HG03045 (cell line): ENCODE measurements around the gene CECR2.

ENCODE experiments used
- ATAC-seq: cut with Tn5 transposase; IDR thresholded peaks from one replicate; pipeline ENCODE4 v1.9.1; 2021; ENCODE audit warnings: mild to moderate bottlenecking, moderate library complexity; ENCODE audit not compliant: unreplicated experiment

Gene CECR2

DNA sequence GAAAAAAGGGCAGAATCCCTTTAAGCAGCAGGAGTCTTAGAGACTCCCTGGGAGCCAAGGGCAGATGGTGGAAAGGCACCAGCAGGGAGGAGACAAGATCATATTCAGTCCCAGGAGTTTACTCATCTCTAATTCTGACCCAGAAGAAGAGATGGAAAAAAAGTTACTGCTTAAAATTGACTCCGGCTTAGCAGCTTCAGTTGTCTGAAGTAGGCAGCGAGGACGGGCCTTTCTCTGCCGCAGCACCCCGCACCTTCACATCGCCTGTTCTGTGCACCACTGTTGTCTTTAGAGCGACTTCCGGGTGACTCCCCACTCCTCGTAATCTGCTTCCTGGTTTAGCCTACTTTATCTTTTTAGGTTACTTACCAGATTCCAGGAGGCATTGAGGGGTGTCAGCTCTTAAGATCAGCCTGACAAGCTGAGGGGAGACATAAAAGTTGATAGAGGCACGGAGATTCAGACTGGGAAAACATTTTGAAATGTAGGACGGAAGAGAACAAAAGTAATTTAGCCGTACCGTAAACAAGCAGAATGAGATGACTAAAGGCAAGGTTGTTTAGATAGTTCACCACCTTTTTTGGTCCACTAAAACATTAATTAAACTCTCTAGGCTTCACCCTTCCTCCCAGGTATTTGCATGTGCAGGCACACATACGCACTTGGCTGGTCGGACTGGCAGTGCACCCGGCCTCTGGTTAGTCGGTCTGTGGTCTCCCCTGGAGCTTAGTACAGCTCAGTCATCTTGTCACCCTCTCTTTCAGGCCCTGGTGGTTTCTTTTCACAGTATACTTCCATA is 74.3 kb downstream of the CECR2 start:
- no peak for ATAC-seq

DNA sequence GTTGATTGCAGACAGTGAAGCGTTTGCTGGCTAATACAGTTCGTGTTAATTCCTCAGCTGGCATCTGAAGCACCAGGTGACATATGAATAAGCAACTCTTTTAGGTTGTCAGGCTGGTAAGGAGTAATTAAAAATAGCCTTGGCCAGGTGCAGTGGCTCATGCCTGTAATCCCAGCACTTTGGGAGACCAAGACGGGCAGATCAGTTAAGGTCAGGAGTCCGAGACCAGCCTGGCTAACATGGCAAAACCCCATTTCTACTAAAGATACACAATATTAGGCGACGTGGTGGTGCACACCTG is 74.9 kb downstream of the CECR2 start:
- ATAC-seq, result no peak

DNA sequence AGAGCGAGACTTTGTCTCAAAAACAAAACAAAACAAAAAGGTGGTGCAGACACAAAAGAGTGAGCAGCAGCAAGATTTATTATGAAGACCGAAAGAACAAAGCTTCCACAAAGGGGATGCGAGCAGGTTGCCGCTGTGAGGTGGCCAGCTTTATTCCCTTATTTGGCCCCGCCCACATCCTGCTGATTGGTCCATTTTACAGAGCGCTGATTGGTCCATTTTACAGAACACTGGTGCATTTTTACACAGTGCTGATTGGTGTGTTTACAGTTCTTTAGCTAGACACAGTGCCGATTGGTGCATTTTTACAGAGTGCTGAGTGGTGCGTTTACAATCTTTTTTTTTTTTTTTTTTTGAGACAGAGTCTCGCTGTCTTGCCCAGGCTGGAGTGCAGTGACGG is 77.4 kb downstream of the CECR2 start:
- ATAC-seq, result no peak

DNA sequence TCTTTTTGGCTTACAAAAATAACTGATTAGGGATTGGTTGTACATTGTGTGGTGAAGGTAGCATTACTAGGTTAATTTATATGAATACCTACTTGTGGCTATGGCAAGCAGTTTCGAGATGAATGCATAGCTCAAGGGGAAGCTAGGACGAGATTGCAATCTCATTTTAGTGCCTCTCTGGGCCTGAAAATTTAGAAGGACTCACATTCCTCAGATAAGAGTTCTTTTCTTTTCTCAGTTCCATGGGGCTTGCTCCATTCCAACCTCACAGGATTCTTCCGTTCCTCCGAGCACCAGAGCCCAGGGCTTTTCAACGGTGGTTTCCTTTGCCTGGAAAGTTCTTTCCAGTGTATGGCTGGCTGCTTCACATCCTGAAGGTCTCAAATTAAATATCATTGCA is 82.1 kb downstream of the CECR2 start:
- no peak for ATAC-seq

DNA sequence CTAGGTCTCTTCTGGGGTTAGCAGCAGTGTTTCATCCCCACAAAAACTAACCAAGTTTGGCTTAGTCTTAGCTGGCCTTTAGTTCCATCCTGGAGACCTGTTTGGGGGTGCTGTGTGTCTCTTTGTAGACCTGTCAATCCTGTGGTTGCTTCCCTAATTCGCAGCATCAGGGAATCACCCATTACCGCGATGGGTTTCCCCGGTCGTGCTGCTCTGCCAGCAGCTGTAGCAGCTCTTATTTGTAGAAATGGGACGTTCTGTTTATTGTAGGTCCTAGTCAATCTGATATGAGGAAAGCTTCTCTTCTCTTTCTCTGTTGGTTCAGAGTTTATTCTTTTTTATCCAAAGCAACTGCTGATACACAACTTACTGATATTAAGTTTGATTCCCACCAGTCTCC is 91.6 kb downstream of the CECR2 start:
- no peak for ATAC-seq

DNA sequence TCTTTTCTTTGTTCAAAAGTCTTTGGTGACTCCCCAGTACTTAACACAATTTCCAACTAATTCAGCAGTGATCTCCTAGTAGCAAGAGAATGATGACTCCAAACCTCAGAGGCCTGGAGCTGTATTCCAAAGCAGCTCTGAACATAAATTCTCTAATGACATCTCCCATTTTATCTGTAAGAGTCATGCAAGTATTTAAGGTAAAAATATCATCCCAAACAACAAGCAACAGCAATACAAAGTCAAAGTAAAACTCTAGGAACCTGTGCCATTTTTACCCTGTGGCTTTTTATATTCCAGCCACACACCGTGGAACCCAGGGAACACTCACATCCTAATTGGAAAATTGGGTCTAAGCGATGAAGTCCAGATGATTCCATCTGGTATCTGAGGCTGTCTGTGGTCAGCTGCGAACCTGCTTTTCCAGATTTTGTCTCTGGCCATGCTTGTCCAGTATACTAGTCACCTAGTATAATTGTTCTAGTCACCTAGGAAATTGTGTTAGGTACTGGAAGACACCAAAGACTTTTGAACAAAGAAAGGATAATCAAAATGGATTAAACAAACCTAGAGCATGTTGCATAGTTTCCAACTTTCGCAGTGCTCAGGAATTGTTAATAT is 101.7 kb downstream of the CECR2 start:
- ATAC-seq, result no peak

DNA sequence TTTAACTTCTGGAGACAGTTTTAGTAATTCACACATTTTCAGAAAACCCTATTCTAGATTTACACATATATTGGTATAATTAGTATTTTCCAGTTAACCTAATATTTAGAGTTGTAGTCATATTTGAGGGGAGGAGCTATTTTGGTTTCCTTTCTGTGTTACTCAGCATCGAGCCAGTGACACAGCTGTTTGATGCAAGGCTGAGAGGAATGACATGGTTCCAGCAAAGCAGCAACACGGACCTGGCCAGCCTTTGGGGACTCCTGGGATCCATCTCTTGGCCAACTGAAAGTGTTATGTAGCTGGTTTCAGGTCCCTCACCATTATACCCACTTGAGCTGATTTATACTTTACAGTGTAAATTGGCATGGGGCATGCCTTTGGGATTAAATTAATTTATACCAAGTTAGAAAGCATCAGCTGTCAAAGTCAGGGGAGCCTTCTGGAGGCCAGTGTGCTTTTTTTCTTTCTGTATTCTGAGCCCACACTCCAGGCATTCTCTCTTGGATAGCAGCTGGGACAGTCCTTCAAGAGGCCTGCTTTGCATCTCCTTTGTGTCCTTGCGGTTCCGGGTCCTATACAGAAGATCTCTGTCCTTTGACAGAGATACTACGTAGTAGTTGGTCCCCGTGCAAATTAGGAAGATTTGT is 102.8 kb downstream of the CECR2 start:
- ATAC-seq, result no peak

DNA sequence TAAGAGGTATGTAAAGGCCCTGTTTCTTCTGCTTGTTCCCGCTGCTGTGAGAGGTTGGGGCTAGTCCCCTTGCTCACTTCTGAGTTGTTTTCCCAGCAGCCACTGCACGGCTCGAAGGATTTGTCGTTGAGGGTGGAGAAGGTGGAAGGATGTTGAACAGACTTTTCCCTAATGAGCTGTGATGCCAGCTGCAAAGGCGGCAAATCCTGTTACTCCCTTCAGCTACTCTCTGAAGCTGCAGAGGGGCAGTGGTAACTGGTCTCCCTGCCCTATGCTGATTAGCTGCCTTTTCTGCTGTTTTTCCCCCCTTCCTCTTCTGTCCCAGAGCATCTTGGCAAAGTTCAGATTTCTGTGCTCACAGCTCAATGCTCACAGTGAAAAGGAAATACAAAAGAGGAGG is 103.7 kb downstream of the CECR2 start:
- ATAC-seq, result no peak

DNA sequence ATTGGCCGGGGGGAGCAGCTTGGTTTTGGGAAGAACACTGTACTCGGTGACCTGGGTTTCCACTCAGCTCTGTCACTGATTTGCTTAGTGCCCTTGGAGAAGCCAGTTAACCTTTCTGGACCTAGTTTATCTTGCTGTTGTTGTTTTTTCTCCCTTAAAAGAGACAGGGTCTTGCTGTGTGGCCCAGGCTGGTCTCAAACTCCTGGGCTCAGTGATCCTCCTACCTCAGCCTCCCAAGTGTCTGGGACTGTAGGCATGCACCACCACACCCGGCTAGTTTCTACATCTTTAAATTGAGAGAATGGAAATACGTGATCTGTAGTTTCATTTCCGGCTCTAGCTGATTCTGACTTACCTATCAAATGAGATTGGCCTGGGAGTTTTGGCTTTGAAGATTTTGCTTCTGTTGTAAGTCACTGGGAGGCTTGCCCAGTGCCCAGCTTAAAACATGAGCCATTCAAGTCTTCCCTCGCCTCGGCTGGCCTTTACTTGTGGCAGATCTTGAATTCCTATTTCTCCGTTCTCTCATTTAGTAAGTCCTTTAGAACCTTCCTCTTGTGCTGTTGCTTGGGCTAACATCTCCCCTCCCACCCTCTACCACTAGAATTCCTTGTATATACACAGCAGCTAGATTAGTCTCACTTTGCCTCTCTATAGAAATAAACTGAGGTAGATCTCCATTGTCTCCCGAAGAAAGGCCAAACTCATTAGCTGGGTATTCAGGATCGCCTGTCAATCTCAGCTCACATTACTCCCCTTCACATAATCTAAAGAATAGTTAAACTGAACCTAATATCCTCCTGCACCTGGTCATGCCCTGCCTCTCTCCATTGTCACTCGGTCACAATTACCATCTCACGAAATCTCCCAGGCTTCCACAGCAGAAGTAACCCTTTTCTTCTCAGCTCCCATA is 106.3 kb downstream of the CECR2 start:
- no peak for ATAC-seq

DNA sequence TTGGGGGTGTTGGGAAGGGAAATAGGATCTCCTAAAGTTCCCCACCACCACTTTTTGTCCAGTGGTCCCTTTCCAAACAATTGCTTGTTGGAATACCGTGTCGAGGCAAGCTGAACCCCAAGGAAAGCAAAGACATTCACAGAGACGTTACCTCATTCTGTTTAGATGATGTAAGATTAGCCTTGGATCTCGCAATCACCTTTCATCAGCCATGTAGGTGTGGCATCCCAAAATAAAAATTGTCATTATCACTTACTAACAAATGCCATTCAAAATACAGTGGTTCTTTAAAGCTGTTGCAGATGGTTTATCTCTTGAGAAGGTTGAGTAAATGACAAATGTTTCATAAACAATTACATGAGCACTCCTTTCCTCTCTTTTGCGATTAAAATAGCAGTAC is 107.6 kb downstream of the CECR2 start:
- ATAC-seq, result no peak

DNA sequence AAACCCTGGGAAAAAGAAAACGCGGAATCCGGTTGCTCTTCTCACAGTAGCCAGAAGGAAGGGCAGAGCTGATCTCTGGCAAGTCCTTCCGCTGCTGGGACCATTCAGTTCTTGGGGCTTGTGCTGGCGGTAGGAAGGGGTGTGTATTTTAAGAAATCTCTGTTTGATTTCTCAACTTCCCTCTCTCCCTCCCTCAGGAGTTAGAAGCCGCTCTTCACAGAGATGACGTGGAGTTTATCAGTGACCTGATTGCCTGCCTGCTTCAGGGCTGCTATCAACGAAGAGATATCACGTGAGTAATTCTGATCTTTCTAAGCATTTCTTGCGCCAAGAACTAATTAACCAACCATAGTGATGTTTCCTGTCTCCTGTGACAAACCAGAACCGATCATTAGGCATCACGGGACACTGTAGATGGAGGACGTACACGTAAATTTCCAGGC is 108.2 kb downstream of the CECR2 start:
- ATAC-seq, result no peak

DNA sequence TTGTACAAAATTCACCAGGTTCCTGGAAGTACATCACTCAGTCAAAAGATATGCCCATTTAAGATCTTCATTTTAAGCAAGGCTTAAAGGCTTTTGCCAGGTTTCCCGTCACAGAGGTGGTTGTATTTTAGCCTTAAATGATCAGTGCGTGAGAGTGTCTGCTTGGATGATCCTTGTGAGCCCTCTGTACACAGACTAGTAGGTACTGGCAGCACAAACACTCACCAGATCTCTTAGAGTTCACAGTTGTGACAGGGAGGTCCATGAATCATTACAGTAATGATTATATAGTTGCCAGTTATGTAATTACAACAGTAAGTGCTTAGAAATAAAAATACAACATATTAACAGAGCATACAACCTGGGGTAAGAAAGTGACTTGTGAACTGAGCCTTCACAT is 109.9 kb downstream of the CECR2 start:
- no peak for ATAC-seq

DNA sequence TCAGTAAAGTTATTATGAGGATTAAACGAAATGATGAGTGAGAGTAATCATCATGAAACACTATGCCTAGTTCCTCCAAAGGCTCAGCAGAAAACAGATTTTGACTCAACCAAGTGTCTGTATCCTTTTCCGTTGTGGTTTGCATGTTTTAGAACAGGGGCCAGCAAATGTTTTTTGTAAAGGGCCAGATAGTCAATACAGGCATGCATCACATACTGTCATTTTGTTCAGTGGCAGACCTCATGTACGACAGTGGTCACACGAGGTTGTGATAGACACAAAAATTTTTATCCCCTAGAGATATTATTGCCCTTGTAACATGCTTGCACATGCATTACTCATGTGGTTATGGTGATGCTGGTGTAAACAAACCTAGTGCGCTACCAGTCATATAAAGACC is 112.2 kb downstream of the CECR2 start:
- no peak for ATAC-seq

DNA sequence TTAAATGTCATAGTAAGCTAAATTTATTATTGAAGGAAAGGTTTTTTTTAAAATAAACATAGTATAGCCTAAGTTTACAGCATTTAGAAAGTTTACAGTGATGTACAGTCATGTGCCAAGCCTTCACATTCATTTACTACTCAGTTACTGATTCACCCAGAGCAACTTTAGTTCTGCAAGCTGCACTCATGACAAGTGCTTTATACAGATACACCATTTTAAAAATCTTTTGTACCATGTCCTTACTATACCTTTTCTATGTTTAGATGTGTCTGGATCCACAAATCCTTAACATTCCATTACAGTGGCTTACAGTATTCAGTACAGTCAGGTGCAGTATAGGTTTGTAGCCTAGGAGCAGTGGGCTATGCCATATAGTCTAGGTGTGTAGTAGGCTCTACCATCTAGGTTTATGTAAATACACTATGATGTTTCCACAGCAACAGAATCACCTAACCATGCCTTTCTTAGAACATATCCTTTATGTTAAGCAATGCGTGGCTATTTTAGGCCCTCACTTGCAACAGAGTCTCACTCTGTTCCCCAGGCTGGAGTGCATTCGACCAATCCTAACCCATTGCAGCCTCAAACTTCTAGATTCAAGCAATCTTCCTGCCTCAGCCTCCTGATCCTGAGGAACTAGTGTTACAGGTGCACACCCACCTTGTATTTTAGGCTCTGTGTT is 114.6 kb downstream of the CECR2 start:
- no peak for ATAC-seq

DNA sequence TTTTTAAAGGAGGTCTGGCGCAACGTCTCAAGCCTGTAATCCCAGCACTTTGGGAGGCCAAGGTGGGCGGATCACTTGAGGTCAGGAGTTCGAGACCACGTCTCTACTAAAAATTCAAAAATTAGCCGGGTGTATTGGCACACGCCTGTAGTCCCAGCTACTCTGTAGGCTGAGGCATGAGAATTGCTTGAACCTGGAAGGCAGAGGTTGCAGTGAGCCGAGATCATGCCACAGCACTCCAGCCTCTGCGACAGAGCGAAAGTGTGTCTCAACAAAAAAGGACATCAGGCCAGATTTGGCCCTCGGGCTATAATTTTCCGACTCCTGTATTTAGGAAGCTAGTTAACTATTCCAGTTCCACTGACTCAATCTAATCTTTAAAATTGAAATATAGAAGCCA is 115.3 kb downstream of the CECR2 start:
- no peak for ATAC-seq

DNA sequence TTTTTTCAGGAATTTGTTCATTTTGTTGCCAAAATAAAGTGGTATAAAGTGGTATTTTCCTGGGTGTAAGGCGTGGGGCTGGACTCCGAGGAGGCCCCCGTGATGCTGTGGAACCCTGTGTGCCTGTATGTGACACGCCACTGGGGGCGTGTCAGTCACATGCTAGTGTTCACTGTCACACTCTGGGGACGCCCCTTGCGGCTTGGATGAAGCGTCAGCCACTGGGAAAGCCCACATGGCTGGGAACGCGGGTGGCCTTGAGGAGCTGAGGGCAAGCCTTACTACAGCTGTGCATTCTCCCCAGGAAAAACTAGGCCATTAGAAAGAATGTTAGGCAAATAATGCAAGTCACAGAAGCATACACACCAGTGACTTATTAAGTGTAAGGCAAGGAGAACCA is 117.1 kb downstream of the CECR2 start:
- ATAC-seq, result no peak

DNA sequence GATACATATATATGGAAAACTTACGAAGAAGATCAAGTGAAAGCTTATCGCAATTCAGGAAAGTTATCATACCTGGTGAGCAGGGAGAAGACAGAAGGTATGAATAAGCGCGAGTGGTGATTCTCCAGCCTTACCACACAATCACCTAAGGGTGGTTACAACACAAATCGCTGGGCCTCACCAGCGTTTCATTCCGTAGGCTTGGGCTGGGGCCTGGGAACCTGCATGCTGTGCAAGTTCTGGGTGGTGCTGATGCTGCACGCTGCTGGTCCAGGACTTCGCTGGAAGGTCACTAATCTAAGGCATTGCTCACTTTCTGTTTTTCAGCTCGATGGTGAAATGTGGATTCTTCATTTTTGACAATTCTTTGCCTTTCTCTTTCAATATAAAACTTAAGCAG is 117.5 kb downstream of the CECR2 start:
- no peak for ATAC-seq

DNA sequence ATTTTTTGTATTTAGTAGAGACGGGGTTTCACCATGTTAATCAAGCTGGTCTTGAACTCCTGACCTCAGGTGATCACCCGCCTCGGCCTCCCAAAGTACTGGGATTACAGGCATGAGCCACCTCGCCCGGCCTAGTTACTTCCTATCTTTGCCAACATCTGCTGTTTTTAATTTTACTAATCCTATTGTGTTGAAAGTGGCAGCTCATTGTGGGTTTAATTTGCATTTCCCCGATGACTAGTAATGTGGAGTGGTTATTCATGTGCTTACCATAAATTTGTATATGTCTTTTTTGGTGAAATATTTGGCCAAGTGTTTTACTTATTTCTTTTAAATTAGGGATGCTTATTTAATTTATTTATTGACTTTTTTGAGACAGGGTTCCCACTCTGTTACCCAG is 119.8 kb downstream of the CECR2 start:
- no peak for ATAC-seq

DNA sequence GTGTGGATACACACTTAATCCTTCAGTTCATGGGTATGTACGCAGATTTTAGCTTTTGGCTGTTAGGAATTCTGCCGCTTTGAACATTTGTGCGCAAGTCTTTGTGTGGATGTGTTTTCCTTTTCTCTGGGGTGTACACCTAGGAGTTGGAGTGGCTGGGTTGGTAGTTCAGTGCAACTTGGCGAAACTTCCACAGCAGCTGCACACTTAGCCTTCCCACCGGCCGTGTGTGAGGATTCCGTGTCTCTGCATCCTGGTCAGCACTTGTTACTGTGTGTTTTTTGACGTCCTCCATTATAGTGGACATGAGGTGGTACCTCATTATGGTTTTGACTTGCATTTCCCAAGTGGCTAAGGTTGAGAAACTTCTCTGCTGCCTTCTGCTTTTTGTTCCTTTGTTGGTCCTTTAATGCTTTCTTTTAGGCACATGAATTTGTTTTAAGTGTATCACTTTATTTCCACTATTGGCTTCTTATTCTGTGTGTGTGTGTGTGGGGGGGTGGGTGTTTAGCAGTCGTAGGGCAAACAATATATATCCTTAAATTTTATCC is 121.9 kb downstream of the CECR2 start:
- no peak for ATAC-seq

DNA sequence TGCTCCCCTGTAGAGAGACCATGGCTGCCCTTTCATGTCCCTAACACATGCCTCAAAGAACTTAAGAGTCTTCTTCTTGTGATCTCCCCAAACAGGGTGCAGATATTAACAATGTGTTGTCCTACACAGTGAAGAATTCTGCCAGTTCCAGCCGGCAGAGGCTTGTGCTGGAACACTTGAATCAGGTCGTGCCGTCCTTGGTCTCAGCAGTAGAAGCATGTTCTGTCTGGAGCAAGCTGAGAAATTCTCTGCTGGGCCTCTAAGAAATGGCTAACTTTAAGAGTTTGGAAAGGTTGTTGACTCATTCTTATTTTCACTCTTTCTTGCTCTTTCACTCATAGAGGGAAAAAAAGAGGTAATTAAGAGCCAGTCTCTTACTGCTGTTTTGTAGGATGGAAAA is 123.0 kb downstream of the CECR2 start:
- ATAC-seq, result no peak
